NCI-H510A treated with DMSO at 0.1 percent for 48 hours (cell line): Measurements from ENCODE around the gene MRPL38.

Source experiments
- DNase-seq: peaks from one replicate; lab custom pipeline; 2025; lab: John Stamatoyannopoulos, UW

MRPL38 gene

GRCh38 chr17:75904749-75905521 is at the start of gene MRPL38:
TSS of gene MRPL38 (minus strand) at chr17:75904884. CDS start at chr17:75904875, 9 bp downstream.
- peak; percentile 95 for DNase-seq

- DNase-seq: no peak
Measured at GRCh38 chr17:75950855-75951554, 46.3 kb upstream of the MRPL38 start.

- DNase-seq: no peak
Measured at GRCh38 chr17:75950421-75950820, 45.7 kb upstream of the MRPL38 start.

GRCh38 chr17:75945211-75945610 is 40.5 kb upstream of the MRPL38 start:
- DNase-seq: no peak

GRCh38 chr17:75943491-75943890 is 38.8 kb upstream of the MRPL38 start:
- DNase-seq: no peak

GRCh38 chr17:75942473-75942872 is 37.8 kb upstream of the MRPL38 start:
- DNase-seq: no peak

GRCh38 chr17:75941442-75941819 is 36.7 kb upstream of the MRPL38 start:
- no peak for DNase-seq

GRCh38 chr17:75940727-75941441 is 36.2 kb upstream of the MRPL38 start, which contains the start of gene FBF1:
TSS of gene FBF1 (minus strand) at chr17:75941042. CDS start at chr17:75938149, 2,893 bp downstream.
- DNase-seq: peak; percentile 93

- DNase-seq: no peak
Measured at GRCh38 chr17:75937652-75938051, 33.0 kb upstream of the MRPL38 start.

- DNase-seq: no peak
Measured at GRCh38 chr17:75933808-75934207, 29.1 kb upstream of the MRPL38 start.

- DNase-seq: no peak
Measured at GRCh38 chr17:75932852-75933251, 28.2 kb upstream of the MRPL38 start.

- no peak for DNase-seq
Measured at GRCh38 chr17:75931062-75931461, 26.4 kb upstream of the MRPL38 start.

GRCh38 chr17:75927286-75927922 is 22.7 kb upstream of the MRPL38 start:
- DNase-seq: no peak

- DNase-seq: no peak
Measured at GRCh38 chr17:75926456-75926855, 21.8 kb upstream of the MRPL38 start.

GRCh38 chr17:75925912-75926311 is 21.2 kb upstream of the MRPL38 start:
- no peak for DNase-seq

GRCh38 chr17:75925103-75925502 is 20.4 kb upstream of the MRPL38 start:
- no peak for DNase-seq

GRCh38 chr17:75922963-75923874 is 18.5 kb upstream of the MRPL38 start:
- DNase-seq: no peak

GRCh38 chr17:75922173-75922961 is 17.7 kb upstream of the MRPL38 start:
- no peak for DNase-seq

GRCh38 chr17:75921596-75921995 is 16.9 kb upstream of the MRPL38 start:
- no peak for DNase-seq

- no peak for DNase-seq
Measured at GRCh38 chr17:75920045-75920560, 15.4 kb upstream of the MRPL38 start.
